HPDE6-E6E7 (cell line): ENCODE results near the gene MAN2C1.

Experiments
- DNase-seq: peaks from one replicate; pipeline ENCODE4 v3.0.0; 2011; ENCODE audit warnings: missing footprints; ENCODE audit errors: extremely low spot score

Gene MAN2C1

DNA sequence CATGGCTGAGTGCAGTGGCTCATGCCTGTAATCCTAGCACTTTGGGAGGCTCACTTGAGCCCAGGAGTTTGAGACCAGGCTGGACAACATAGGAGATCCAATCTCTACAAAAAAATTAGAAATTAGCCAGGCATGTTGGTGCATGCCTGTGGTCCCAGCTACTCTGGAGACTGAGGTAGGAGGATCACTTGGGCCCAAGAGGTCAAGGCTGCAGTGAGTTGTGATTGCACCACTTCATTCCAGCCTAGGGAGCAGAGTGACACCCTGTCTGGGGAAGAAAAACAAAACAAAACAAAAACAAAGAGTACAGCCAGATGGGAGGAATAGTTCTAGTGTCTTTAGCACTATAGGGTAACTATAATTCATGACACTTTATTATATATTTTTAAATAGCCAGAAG is 58.7 kb downstream of the MAN2C1 start:
- no peak for DNase-seq

- peak; percentile 64 for DNase-seq
Observed at GRCh38 chr15:75307778-75308390, 60.5 kb downstream of the MAN2C1 start.

GRCh38 chr15:75306188-75306587 is 62.2 kb downstream of the MAN2C1 start:
- DNase-seq, result no peak
